Head of caudate nucleus (tissue), 42 donors: Measurements from ENCODE around the gene RNF208.
"Not testable (repeated sequence)": the region's sequence is repeated elsewhere in the genome, so short reads cannot be mapped to it uniquely, and the experiment has no call there.

Experiments used
- DNase-seq, 42 donors: peaks; one replicate each; pipeline versions ENCODE4 v3.0.0 to v3.0.0-alpha.2; 2020 to 2021; ENCODE audit warnings: mixed read lengths in 7 of 42
- intact Hi-C: fragments of 100-400 bp; cut with DNase I; formaldehyde crosslinking; loops from one replicate; pipeline ENCODE4 v1.15.0; 2022

The RNF208 gene

DNA sequence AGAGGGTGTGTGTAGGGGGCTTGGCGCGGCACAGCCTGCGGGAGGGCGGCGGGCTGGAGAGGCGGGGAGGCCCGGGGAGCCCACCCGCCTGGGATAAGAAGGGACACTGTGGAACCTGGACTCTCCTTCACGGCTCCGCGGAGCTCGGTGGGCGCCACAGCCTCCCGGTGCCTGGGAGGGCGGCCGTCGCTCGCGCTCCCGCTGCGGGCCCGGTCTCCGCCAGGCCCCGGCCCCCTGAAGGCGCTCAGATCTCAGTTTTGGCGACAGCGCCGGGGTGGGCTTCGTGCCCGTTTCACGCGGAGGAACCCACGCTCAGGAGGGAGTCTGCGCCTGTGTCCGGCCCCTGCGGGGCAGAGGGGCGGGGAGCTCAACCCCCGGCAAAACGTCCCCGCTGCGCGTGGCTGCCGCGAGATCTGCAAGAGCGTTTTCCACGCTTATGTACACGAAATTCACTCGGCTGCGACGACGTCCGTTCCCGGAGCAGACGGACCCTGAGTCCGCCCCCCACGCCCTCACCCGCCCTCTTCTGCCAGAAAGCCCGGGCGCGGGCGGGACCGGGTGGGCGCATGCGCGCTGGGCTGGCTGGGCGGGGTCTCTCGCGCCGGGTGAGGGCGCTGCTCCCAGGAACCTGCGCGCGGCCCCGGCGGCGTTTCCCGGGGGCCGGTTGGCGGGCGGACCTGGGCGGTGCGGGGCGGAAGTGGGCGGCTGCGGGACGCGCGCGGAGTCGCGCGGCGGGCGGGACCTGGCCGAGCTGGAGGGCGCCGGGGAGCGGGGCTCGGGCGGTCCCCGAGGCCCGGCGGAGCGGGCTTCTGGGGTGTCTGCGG lies 32.8 kb upstream of the RNF208 start, which contains the start of gene NELFB:
Gene NELFB, plus strand, starts transcription at position 704 of the 824 bp plus-strand sequence.
- DNase-seq, result peak; percentile 74 to 99 (median 96)
- intact Hi-C loops, result loop anchor here (2.0 kb wide), 1 partner anchor 14 kb away; the partner anchor contains the start of gene TUBB4B

DNA sequence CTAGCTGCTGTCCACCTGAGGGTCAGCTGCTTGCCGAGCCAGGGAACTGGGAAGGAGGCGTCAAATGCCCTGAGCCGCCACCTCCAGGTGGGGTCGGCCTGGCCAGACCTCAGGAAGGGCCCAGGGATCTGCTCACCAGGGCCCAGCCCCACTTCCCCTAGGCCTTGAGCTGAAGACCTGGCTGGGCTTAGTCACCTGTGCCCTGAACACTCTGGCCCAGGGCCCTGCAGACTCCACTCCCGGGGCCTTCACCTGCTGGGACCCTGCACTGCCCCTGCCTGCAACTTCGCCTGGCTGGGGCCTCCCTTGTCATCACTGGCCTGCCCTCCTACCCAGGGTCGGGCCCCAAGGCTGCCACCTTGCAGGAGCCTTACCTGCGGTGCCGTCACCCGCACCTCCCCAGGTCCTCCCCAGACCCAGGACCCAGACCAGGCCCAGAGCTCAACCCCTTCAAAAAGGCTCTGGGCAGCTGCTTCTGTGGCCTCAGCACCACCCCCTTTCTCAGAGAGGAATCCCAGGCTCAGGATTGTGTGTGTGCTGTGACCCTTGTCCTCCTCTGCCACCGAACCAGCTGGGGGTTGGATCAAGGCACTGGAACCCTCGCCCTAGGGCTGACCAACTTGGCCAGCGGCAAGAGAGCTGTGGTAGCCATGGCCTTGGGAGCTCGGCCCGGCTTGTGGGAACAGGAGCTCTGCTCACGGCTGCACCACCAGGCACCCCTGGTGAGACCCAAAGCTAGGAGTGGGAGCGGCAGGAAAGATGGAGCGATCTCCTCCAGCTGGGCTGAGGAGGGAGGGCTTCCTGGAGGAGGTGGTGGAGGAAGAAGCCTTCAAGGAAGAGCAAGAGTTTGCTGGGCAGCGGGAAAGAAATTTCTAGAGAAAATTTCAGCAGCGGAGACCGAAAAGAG lies 31.9 kb upstream of the RNF208 start:
- intact Hi-C loops, result loop anchor here (2.0 kb wide), 1 partner anchor 13 kb away; the partner anchor contains the start of gene TUBB4B
- peak in 2 of 42 donors; percentile 5 to 17 for DNase-seq

DNA sequence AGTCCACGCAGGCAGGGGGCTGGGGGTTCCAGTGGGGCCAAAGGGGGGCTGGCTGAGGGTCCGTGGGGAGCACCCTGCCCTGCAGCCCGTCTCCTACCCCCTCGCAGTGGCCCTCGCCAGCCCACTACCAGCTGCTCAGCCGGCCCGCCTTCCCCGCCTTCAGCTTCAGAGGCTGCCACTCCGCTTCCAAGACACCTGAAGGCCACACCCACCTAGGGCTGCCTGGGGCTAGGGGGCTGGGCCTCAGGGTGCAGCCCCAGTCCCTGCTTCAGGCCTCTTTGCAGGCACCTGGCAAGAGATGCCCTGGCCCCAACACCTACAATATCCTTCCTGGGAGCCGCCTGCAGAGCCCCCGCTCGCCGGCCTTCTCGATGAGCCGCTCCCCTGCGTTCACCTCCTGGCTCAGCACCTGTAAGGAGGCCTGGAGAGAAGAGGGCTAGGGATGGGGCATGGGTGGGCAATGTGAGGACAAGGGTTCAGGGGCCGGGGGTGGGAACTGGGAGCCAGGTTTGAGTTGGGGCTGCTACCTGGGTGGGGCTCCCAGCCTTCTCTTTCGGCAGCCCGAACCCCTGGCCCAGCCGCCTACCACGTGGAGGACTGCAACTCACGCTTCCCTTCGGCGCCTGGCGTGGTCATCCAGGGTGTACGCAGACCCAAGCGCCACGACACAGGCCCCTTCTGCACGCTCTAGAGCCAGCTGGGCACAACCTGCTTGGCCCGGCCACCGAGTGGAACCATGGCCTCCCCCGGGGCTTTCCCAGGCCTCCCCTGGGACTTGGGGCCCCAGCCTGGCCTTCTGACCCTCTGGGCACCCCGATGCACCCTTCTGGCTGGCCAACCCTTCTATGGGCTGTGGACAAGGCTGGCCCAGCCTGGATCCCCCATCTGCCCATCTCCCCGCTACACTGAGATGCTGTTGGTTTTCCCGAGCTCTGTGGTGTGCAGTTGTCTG lies 30.8 kb upstream of the RNF208 start:
- no peak for DNase-seq
- intact Hi-C loops, result no loop called here

DNA sequence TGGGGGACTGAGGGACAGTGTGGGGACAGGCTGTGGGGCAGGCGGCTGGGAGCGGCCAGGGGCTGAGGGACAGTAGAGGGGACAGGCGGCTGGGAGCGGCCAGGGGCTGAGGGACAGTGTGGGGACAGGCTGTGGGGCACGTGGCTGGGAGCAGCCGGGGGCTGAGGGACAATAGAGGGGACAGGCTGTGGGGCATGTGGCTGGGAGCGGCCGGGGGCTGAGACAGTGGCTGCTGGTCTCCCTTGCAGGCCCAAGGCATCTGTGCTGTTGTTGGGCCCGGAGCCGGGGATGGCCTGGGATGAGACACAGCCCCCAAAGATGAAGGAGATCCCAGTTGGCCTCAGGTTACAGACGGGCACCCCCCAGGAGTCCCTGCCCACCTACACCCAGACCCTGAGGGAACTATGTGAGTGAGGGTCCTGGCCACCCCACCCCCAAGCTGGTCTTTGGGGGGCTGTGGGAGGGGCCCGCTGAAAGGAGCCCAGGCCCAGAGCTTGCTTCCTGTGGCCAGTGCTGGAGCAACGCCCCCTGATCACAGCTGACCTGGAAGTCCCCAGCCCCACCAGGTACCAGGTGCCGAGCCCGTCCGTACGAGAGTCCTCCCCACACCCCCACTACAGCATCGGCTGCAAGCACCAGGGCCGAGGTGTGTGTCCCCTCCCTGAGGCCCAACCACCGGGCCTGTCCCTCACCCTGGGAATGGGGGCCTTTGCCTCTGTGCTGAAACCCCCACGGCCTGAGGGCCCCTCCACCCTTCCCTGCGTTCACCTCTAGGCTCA lies 29.6 kb upstream of the RNF208 start:
- intact Hi-C loops, result no loop called here
- no peak for DNase-seq

DNA sequence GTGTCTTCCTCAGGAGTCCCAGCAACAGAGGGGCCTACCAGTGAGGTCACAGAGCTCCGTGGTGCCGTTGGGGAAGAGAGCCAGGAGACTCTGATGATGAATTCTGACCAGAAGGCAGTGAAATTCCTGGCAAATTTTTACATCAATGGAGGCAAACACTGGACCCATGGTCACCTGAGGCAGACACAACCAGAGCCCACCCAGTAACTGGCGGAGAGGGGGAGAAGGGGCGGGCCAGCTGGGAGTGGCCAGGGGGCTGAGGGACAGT lies 29.1 kb upstream of the RNF208 start, which contains the start of gene STPG3:
Gene STPG3, plus strand, starts transcription at position 93 of the 268 bp plus-strand sequence. Its CDS starts 1 bp downstream, at position 94.
- intact Hi-C loops, result no loop called here
- DNase-seq, result no peak

DNA sequence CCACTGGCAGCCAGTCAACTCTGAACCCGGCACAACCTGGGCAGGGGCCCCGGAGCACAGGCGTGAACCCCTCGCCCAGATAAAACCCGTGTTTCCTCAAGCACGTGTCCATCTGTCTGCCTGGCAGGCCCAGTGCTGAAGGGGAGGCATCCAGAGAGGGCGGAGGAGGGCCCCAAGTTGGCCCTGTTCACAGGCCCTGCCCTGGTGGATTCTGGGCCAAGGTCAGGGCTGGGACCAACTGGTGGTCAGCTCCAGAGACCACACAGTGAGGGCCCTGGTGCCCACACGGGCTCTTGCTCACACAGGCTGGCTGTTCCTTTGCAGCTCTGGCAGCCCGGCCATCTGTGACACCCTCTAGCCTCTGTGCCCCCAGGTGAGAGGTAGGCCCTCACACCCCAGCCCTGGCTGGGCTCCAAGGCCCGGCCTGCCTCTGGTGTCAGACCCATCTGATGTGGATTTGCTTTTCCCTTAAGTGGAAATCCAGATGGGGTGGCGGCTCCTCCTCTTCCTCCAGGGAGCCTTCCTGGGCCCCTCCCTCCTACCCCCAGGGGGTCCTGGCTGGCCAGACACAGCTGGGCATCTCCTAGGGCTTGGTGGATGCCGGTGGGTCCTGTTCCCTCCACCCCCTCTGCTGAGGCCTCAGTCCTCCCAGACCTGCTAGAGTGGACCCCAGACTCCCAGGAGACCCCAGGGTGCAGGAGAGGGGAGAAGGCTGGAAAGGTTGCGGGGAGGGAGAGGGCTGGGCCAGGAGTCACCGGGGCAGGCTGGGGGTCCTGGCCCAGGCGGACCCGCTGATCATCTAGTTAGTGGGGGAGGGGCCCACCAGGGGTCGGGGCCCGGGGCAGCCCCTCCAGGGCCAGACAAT lies 28.5 kb upstream of the RNF208 start:
- intact Hi-C loops, result no loop called here
- no peak for DNase-seq

DNA sequence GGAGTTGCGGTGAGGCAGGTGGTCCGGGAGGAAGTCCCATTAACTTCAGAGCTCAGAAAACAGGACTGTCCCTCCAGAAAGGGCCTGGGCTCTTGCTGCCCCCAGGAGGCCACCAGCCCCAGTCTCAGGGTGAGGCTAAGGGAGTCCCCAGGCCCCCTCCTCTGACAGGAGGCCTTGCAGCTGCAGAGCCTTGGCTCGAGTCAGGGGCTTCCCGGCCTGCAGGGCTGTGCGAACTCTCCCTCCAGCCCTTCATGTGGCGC lies 25.8 kb upstream of the RNF208 start:
- intact Hi-C loops, result no loop called here
- no peak for DNase-seq

DNA sequence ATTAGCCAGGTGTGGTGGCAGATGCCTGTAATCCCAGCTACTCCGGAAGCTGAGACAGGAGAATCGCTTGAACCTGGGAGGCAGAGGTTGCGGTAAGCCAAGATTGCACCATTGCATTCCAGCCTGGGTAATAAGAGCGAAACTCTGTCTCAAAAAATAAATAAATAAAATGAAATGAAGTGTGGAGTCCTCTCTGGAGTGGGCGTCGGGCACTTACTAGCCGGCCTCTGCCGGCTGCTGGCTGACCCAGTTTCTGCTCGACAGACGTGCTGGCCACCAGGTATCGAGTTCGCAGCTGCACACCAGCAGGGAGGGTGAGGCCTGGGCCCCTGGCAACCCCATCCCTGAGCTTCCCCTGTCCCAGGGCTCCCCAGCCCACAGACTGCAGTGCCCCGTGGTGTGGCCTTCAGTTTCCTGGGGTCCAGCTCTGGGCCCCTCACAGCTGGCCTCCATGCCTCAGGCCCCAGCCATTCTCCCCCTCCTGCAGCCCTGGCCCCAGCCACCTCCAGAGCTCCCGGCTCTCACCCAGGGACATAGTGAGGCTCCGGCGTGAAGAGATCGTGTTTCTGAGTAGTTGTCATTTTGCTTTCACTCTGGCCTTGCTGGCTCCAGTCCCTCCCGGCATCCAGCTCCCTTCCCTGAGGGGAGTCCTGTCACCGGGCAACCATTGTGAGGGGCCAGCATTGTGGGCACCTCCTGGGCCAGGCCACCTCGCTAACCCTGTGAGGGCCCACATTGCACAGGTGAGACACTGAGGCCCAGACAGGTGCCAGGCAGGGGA lies 25.3 kb upstream of the RNF208 start:
- no peak for DNase-seq
- intact Hi-C loops, result no loop called here

DNA sequence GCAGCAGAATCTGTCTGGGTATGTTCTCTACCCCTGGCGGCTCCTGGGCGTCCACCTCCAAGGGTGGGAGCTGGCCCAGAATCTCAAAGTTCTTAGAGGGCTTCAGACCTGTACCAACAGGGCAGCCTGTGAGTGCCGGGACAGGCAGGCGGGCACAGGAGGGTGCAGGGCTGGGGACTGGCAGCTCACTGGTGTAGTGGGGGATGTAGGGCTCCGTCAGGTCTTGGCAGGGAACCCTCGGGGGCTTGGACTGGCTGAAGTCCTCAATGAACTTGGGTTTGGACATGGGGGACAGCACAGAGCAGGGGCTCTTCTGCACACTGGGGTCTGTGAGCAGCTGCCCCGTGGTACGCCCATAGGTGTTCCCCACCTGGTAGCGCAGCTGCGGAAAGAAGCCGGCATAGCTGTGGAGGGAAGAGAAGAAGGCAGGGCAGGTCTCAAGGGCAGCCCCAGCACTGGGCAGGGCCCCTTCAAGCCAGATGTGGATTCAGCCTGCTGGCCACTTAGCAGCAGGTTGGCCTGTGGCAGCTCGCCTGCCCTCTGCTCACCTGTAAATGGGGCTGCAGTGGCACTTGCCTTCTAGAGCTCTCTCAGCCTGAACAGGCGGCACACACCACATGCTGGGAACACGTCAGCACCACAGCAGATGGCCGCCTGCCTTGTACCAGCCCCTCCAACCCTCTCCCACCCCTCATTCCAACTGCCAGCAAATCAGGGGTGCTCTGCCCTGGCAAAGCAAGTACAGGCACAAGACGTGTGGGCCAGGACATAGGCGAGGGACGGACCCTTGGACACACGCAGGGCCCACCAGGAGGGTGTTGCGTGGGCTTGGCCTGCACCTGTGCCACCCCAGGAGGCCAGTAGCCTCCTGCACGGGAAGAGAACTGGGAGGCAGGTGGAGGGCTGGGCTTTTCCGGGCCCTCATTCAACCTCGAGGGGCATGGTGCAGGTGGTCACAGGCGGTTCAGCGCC lies 23.7 kb upstream of the RNF208 start:
- no peak for DNase-seq
- intact Hi-C loops, result no loop called here

DNA sequence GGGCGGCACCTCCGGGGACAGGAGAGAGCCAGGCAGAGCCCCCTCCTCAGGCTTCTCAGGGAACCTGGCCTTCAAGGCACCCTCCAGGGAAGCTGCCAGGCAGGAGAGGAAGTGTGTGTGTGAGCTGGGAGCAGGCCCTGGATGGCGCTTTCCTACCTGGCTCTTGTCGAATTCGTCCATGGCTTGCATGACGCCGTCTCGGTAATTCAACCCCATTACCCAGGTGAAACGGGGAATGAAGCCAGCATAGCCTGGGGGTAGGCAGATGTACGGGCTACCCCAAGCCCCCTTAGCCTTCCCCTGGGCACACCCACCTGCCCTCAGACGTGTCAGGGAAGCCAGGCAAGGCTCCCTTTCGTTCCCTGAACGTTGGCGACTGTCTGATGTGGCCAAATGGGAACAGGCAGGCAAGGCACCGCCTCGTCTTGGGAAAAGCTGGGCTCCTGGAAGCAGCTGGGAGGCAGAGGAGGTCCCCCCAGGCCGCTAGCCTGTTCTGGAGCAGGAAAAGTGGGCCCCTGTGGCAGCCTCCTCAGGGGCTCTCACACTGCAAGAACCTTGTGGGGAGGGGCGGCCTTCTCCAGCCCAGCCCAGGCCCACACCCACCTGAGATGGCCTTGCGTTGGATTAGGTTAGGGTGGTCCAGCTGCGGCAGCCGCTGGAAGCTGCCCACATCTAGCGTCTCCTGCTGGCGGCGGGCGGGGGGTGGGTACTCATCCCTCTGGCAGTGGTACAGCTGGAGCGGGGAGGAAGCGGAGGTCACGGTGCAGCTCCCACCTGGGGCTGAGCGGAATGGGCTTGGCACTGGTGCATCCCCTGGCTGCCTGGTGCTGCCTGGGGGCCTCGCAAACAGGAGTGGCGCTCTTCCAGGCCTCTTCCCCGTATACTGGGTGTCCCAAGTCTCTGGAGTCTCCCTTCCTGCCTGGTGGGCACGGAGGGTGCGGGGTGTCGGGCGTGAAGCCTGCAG lies 22.7 kb upstream of the RNF208 start:
- intact Hi-C loops, result no loop called here

DNA sequence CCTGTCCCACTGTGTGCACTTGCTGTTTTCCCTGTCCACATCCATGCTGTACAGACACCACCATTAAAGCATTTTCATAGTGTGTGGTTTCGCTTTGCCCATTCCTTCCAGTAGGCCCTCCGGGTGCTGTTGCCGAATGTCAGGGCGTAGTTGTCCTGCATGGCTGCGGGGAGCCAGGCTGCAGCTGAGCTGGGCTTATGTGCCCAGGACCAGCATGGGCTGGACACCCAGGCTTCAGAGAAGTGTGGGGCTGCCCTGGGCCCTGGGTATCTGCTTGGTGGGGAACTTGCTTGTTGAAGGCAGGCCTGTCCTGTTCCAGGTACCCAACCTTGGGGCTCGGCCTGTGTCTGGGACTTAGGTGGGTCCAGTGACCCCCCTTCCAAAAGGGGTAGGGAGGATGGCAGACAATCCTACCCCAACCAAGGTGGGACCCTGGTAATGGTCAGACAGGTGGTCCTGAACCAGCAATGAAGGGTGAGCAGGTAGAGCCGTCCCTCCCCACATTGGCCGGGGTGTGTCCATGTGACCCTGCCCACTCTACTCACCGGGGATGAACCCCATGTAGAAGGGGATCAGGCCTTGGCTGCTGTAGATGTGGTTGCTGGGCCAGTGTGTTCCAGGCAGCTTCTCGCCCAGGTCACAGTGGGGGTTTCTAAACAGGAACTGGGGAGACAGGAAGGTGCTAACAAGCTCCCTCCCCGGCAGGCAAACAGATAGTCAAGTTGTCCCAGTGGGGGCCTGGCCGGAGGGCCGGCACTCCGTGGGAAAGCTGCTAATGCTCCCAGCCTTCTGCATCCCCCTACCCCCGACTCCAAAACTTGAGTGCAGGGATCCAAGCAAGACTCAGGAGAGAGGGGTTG lies 21.8 kb upstream of the RNF208 start:
- DNase-seq, result no peak
- intact Hi-C loops, result no loop called here

More for the DNA sequence above, 22.7 kb upstream of the RNF208 start:
- no peak for DNase-seq

DNA sequence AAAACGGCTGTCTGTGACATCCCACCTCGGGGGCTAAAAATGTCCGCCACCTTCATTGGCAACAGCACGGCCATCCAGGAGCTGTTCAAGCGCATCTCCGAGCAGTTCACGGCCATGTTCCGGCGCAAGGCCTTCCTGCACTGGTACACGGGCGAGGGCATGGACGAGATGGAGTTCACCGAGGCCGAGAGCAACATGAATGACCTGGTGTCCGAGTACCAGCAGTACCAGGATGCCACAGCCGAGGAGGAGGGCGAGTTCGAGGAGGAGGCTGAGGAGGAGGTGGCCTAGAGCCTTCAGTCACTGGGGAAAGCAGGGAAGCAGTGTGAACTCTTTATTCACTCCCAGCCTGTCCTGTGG lies 21.2 kb upstream of the RNF208 start:
- intact Hi-C loops, DNase-seq: not testable (repeated sequence)
